IPS DF 6.9 (cell line): ENCODE results near the gene NINL.
"Not testable (repeated sequence)": the region's sequence is repeated elsewhere in the genome, so short reads cannot be mapped to it uniquely, and the experiment has no call there.

ENCODE experiments used
- DNase-seq: peaks from one replicate; pipeline ENCODE4 v3.0.0-alpha.2; 2013; ENCODE audit warnings: low read depth, low spot score
- H3K27ac ChIP-seq: one replicate; pipeline ENCODE4 v1.5.1; 2013; ENCODE audit warnings: low read length, control low read depth
- H3K27me3 ChIP-seq: 2 replicates; pipeline ENCODE4 v1.6.1; 2013; ENCODE audit warnings: mild to moderate bottlenecking, low read length; ENCODE audit not compliant: control insufficient read depth, insufficient read depth
- H3K36me3 ChIP-seq: 2 replicates; pipeline ENCODE4 v1.6.1; 2013; ENCODE audit warnings: low read length; ENCODE audit not compliant: control insufficient read depth, insufficient read depth
- H3K4me1 ChIP-seq: 2 replicates; pipeline ENCODE4 v1.6.1; 2013; ENCODE audit warnings: low read length; ENCODE audit not compliant: control insufficient read depth, insufficient read depth
- H3K4me3 ChIP-seq: 2 replicates; pipeline ENCODE4 v1.5.1; 2013; ENCODE audit warnings: mild to moderate bottlenecking, low read length
- H3K9me3 ChIP-seq: 2 replicates; pipeline ENCODE4 v1.6.1; 2013; ENCODE audit warnings: low read length, inconsistent platforms; ENCODE audit not compliant: control insufficient read depth, insufficient read depth
- WGBS: extraction: QIAGEN DNeasy Blood & Tissue Kit; methylation state at CpG from one replicate; pipeline ENCODE4 v1.1.7; 2013; ENCODE audit warnings: mixed read lengths, missing lambda C conversion rate; ENCODE audit not compliant: insufficient read length, insufficient coverage; 5-methylcytosine and 5-hydroxymethylcytosine counted together

NINL gene

GRCh38 chr20:25573288-25574251 is 11.8 kb downstream of the NINL start:
- H3K27ac ChIP-seq: no peak overlapping the region
- H3K27me3 ChIP-seq: no peaks in the 10 kb centered on the region
- H3K36me3 ChIP-seq: no peaks in the 10 kb centered on the region
- H3K9me3 ChIP-seq: no peaks in the 10 kb centered on the region
- no peaks in the 10 kb centered on the region for H3K4me1 ChIP-seq
- no peak for DNase-seq
- WGBS: no CpG with 5 or more reads among the region's 6 CpGs
- no peak overlapping the region for H3K4me3 ChIP-seq

- DNase-seq: no peak
- H3K4me1 ChIP-seq: no peaks in the 10 kb centered on the region
- H3K27ac ChIP-seq: no peak overlapping the region
- H3K4me3 ChIP-seq: no peak overlapping the region
- H3K27me3 ChIP-seq: no peaks in the 10 kb centered on the region
- WGBS: no CpG with 5 or more reads among the region's 2 CpGs
- no peaks in the 10 kb centered on the region for H3K9me3 ChIP-seq
- H3K36me3 ChIP-seq: no peaks in the 10 kb centered on the region
Observed at GRCh38 chr20:25571817-25572216, 13.5 kb downstream of the NINL start.

DNA sequence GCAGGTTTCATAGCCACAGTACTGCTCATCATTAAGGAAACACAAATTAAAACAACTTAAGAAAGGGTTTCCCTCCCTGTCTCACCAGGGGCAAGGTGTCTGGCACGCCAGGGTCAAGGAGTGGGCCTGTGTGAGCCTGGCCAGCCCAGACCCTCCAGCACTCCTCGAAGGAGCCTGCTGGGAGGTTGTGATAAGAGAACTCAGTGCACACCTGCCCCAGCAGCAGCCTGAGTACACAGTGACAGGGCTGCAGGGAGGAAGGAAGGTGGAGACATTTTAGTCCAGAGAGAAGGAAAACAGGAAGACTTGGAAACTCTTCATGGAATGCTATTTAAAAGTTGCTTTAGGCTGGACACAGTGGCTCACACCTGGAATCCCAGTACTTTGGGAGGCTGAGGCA is 14.1 kb downstream of the NINL start:
- Histone ChIP-seq H3K36me3 (no peaks in the 10 kb centered on the region), H3K27me3 (no peaks in the 10 kb centered on the region), H3K4me3 (no peak overlapping the region), H3K4me1 (no peaks in the 10 kb centered on the region), H3K27ac (no peak overlapping the region), H3K9me3 (no peaks in the 10 kb centered on the region)
- DNase-seq: no peak
- WGBS: no CpG with 5 or more reads among the region's 2 CpGs

- Histone ChIP-seq H3K36me3 (no peaks in the 10 kb centered on the region), H3K4me1 (no peaks in the 10 kb centered on the region; the same call in 1 of the 2 replicates), H3K27me3 (no peaks in the 10 kb centered on the region), H3K4me3 (no peak overlapping the region), H3K27ac (no peak overlapping the region), H3K9me3 (no peaks in the 10 kb centered on the region)
- DNase-seq: no peak
- no CpG with 5 or more reads among the region's 7 CpGs for WGBS
Observed at GRCh38 chr20:25570148-25570530, 15.2 kb downstream of the NINL start.

DNA sequence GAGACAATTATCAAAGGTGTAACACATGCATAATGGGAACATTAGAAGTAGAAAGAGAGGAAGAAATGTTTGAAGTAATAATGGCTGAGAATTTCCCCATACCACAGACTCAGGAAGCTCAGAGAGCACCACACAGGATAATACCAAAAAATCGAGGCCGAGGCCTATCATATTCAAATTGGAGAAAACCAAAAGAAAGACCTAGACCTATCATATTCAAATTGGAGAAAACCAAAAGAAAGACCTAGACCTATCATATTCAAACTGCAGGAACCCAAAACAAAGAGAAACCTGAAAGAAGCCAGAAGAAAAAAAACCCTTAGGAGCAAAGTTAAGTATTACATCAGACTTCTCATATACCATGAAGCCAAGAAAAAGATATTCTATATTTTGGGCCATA is 18.0 kb downstream of the NINL start:
- Histone ChIP-seq H3K4me3 (no peak overlapping the region), H3K9me3 (no peaks in the 10 kb centered on the region), H3K27me3 (no peaks in the 10 kb centered on the region), H3K27ac (no peak overlapping the region), H3K4me1 (no peaks in the 10 kb centered on the region; the same call in 1 of the 2 replicates), H3K36me3 (no peaks in the 10 kb centered on the region)
- DNase-seq: no peak
- no CpG with 5 or more reads among the region's 2 CpGs for WGBS

- H3K4me1 ChIP-seq: no peaks in the 10 kb centered on the region; the same call in 1 of the 2 replicates
- DNase-seq: no peak
- no peaks in the 10 kb centered on the region for H3K9me3 ChIP-seq
- no peak overlapping the region for H3K4me3 ChIP-seq
- no peak overlapping the region for H3K27ac ChIP-seq
- no peaks in the 10 kb centered on the region for H3K36me3 ChIP-seq
- H3K27me3 ChIP-seq: no peaks in the 10 kb centered on the region
- WGBS: no CpG with 5 or more reads among the region's 2 CpGs
Observed at GRCh38 chr20:25566821-25567220, 18.5 kb downstream of the NINL start.

DNA sequence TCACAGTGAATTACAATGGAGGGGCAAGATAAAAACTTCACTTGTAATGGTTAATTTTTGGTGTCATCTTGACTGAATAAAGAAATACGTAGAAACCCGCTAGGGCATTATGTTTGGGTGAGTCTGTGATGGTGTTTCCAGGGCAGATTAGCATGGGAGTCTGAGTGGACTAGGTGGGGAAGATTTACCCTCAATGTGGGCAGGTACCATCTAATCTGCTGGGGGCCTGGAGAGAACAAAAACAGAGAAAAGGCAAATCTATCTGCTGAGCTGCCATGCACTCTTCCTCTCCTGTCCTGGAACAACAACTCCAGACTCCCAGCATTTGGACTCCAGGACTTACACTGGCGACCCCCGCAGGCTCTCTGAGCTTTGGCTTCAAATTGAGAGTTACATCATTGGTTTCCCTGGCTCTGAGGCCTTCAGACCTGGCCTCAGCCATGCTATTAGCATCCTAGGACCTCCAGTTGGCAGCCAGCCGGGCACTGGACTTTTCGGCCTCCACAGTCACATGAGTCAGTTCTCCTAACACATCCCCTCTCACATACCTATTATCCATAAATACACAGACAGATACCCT is 19.7 kb downstream of the NINL start:
- no peak for DNase-seq
- H3K9me3 ChIP-seq: no peaks in the 10 kb centered on the region
- no peaks in the 10 kb centered on the region; the same call in 1 of the 2 replicates for H3K4me1 ChIP-seq
- no peak overlapping the region for H3K4me3 ChIP-seq
- WGBS: no CpG with 5 or more reads among the region's 6 CpGs
- no peaks in the 10 kb centered on the region for H3K27me3 ChIP-seq
- H3K36me3 ChIP-seq: no peaks in the 10 kb centered on the region
- H3K27ac ChIP-seq: no peak overlapping the region

- DNase-seq: no peak
- Histone ChIP-seq H3K27ac (no peak overlapping the region), H3K27me3 (no peaks in the 10 kb centered on the region), H3K4me1 (no peaks in the 10 kb centered on the region; the same call in 1 of the 2 replicates), H3K4me3 (no peak overlapping the region), H3K36me3 (no peaks in the 10 kb centered on the region; the same call in 1 of the 2 replicates), H3K9me3 (no peaks in the 10 kb centered on the region)
- WGBS: no CpG with 5 or more reads among the region's 6 CpGs
Observed at GRCh38 chr20:25563876-25564275, 21.5 kb downstream of the NINL start.

GRCh38 chr20:25563362-25563761 is 22.0 kb downstream of the NINL start:
- DNase-seq: no peak
- H3K9me3 ChIP-seq: no peaks in the 10 kb centered on the region
- H3K4me3 ChIP-seq: no peak overlapping the region
- H3K4me1 ChIP-seq: no peaks in the 10 kb centered on the region; the same call in 1 of the 2 replicates
- H3K27me3 ChIP-seq: no peaks in the 10 kb centered on the region
- H3K27ac ChIP-seq: no peak overlapping the region
- no peaks in the 10 kb centered on the region; the same call in 1 of the 2 replicates for H3K36me3 ChIP-seq

- not testable (repeated sequence) for H3K9me3 ChIP-seq, H3K4me3 ChIP-seq, H3K27ac ChIP-seq, H3K27me3 ChIP-seq, H3K36me3 ChIP-seq, DNase-seq, H3K4me1 ChIP-seq
- WGBS: no CpG with 5 or more reads among the region's 31 CpGs
Observed at GRCh38 chr20:25561771-25562170, 23.6 kb downstream of the NINL start.
